HG03025 (cell line): ENCODE measurements around the gene UNG.
"Not testable (repeated sequence)": the region's sequence is repeated elsewhere in the genome, so short reads cannot be mapped to it uniquely, and the experiment has no call there.

Experiments
- ATAC-seq: cut with Tn5 transposase; IDR thresholded peaks from one replicate; pipeline ENCODE4 v1.9.1; 2021; ENCODE audit warnings: mild to moderate bottlenecking, moderate library complexity; ENCODE audit not compliant: unreplicated experiment, low FRiP score

The UNG gene

DNA sequence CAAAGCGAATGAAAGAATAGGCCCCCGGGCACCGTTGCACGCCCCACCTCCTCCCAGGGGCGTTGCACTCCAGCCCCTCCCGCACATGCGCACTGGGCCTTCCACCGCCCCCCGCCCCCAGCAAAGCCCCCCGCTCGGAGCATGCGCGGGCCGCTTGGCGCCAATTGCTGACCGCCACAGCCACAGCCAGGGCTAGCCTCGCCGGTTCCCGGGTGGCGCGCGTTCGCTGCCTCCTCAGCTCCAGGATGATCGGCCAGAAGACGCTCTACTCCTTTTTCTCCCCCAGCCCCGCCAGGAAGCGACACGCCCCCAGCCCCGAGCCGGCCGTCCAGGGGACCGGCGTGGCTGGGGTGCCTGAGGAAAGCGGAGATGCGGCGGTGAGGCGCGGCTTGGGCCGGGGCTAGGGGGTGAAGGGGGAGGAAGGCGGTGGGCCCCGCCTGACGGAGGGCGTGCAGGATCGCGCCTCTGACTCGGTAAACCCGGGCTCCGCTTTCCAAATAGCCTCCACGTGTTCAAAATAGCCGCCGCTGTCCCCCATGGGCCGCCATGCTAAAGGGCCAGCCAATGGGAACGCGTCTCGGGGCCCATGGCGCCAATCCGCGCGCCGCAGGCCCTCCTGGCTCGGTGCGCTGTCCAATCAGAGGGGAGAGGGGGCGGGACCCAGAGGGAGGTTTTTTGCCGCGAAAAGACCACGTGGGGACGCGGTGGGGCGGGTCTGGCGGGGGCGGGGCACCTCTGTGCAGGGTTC, at the start of gene UNG:
Gene UNG (plus strand): TSS at position 163 of the 748 bp plus-strand sequence. CDS start 83 bp downstream, at position 246.
- ATAC-seq = peak; percentile 76

- not testable (repeated sequence) for ATAC-seq
Measured at GRCh38 chr12:109048706-109049105, 48.7 kb upstream of the UNG start.

DNA sequence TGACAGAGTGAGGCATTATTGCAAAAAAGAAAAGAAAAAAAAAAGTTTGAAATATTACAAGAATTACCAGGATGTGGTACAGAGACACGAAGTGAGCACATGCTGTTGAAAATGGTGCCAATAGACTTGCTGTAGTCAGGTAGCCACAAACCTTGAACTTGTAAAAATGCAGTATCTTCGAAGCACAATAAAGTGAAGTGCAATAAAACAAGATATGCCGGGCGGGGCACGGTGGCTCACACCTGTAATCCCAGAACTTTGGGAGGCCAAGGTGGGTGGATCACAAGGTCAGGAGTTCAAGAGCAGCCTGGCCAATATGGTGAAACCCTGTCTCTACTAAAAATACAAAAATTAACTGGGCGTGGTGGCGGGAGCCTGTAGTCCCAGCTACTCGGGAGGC, 47.6 kb upstream of the UNG start:
- ATAC-seq = not testable (repeated sequence)

DNA sequence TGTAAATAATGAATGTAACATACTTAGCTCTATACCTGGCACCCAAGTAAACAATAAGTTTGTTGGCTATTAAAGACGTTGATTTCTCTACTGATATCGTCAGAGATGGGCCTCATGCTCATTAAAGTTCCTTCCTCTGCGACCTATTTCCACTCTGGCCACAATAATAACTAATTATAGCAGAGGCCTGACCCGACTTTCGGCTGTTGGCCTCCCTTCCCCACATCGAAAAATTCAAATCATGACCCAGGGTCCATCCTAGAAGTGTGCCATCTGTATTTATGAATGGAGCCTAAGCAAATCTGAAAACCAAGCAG, 45.3 kb upstream of the UNG start:
- no peak for ATAC-seq

DNA sequence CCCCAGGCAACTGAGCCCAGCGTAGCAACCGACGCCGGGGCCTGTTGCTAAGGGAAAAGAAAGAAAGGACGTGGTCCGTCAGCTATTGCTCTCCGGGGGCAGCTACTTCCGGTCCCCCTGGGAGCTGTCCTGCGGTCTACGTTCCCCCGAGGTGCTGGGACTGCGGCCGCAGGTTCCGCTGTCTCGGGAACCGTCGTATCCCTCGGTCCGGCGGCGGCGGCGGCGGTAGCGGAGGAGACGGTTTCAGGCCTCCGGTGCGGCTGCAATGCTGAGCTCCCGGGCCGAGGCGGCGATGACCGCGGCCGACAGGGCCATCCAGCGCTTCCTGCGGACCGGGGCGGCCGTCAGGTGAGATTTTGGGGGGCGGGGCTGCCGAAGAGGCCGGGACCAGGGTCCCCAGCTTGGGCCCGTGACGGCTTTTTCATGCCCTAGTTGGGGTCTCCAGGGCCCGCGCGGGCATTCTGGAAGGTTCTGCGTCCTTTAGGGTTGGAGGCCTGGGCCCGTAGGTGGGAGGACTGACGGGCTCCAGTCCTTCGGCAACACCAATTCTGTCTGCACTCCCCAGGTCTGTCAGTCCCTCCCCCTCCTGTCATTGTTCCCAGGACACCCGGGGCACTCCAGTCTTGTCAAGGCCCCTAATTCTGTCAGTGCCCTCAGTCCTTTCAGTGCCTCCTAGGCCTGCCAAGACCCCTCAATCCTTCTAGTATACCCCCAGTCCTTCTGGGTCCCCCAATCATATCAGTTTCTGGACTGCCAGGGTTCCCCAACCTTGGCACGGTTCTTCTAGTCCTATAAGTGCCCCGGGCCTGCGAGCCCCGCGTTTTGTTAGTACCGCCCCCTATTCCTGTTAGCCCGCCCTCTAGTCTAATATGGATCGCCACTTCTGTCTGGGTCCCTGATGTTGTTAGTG, 44.7 kb upstream of the UNG start, which contains the start of gene USP30:
Gene USP30 (plus strand): TSS at position 163 of the 910 bp plus-strand sequence. CDS start 103 bp downstream, at position 266.
- ATAC-seq = peak; percentile 79

DNA sequence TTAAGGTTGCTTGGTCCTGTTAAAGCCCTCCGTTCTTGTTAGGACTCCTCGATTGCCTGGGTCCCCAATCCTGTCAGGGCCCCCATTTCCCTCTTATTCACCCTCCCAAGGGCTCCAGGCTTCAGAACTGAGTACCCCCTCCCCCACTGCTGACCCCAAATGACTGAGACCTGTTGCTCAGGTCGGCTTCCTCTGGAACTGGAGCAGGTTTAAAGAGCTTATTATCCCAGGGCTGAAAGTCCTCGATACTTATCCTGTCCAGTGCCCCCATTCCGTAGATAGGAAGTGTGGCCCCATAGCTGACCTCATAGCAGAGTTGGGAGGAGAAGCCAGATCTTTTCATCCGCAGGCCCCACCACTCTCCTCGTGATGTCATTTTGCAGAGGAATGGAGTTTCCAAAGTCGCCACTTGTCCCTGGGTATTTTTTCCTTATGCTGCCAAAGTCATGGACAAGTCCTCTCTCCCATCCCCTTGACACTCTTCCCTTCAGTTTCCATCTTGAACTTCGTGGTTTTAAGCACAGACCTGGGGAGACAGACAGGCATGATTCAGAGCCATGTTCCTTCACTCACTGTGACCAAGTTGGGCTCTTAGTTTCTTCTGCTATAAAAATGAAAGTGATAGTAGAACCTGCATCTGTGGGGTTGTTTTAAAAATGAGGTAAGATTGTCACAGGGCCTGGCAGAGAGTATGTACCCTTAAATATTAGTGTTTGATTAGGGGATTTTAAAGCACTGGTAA, 43.8 kb upstream of the UNG start:
- ATAC-seq = no peak

- not testable (repeated sequence) for ATAC-seq
Measured at GRCh38 chr12:109054124-109054513, 43.3 kb upstream of the UNG start.

- no peak for ATAC-seq
Measured at GRCh38 chr12:109054520-109054919, 42.9 kb upstream of the UNG start.

GRCh38 chr12:109056891-109057290, 40.5 kb upstream of the UNG start:
- no peak for ATAC-seq

DNA sequence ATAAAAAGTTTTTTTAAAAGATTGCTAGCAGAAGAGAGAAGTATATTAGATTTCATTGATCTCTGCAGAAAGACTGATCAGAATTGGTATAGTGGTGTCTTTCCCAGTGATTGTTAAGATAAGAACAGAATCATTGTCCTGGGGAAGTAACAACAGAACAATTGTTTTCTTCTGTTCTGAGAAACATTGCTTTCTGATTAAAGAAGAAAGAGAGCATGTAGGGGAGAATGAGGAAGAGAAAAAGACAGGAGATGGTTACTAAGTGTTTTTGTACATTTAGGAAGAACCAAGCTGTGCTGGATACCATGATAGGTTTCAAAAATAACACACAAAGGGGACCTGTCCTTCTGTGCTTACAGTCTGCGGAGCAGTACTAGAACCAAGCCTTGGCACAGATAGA, 40.0 kb upstream of the UNG start:
- ATAC-seq = no peak

GRCh38 chr12:109058773-109059172, 38.6 kb upstream of the UNG start:
- ATAC-seq = no peak

- no peak for ATAC-seq
Measured at GRCh38 chr12:109064143-109064542, 33.3 kb upstream of the UNG start.

- no peak for ATAC-seq
Measured at GRCh38 chr12:109065154-109065852, 32.1 kb upstream of the UNG start.

DNA sequence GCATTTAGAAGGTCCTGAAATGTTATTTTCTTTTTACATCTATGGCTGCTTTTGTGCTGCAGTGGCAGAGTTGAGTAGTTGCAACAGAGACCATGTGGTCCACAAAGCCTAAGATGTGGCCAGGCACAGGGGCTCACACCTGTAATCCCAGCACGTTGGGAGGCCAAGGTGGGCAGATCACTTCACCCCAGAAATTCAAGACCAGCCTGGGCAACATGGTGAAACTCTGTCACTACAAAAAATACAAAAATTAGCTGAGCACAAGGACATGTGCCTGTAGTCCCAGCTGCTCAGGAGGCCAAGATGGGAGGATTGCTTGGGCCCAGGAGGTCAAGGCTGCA, 31.6 kb upstream of the UNG start:
- no peak for ATAC-seq

GRCh38 chr12:109069307-109070271, 27.8 kb upstream of the UNG start:
- no peak for ATAC-seq

DNA sequence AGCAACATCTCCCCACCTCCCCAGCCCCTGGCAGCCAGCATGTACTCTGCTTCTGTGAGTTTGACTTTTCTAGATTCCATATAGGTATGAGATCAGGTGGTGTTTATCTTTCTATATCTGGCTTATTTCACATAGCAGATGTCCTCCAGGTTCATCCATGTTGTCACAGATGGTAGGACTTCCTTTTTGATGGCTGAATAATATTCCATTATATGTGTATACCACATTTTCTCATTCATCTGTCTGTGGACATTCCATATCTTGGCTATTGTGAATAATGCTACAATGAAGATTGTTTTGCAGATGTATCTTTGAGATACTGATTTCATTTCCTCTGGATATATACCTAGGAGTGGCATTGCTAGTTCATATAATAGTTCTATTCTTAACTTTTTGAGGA, 22.5 kb upstream of the UNG start:
- ATAC-seq = no peak

DNA sequence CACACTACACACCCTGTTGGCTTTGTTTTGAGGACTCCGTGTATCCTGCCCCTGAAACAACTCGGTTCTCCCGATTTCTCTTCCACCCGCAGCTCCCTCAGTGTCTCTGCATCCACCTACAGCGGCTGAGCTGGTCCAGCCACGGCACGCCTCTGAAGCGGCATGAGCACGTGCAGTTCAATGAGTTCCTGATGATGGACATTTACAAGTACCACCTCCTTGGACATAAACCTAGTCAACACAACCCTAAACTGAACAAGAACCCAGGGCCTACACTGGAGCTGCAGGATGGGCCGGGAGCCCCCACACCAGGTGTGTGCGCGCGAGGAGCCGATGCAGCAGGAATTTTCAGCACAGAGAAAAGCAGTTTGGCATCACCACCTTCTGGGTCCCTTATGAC, 14.6 kb upstream of the UNG start:
- no peak for ATAC-seq

DNA sequence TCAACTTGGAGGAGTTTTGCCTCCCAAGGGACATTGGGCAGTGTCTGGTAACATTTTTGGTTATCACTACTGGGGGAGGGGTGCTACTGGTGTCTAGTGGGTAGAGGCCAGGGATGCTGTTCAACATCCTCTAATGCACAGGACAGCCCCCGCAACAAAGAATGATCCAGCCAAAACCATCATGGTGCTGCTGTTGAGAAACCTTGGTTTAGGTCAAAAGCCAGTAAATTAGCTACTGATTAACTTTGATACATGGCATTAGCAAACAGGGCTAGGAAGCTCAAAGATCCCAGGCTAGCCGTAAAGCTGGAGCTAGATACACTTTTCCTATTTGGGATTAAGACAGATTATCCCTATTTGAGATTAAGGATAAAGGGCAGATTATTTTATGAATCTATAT, 13.0 kb upstream of the UNG start:
- no peak for ATAC-seq

GRCh38 chr12:109085590-109085989, 11.8 kb upstream of the UNG start:
- no peak for ATAC-seq
